Liver (tissue), 9 donors: ENCODE measurements around the gene TYSND1. TPM values are rescaled to one million over a fixed set of nuclear protein-coding genes. Genes with fewer than 3 reads are reported as not detected.

Source experiments
- DNase-seq: peaks from one replicate; pipeline ENCODE4 v3.0.0-alpha.2; 2017; ENCODE audit warnings: low spot score
- H3K27ac ChIP-seq, 2 donors: one replicate each; pipeline ENCODE4 v1.7.0; 2013; ENCODE audit warnings: inconsistent platforms in 2 of 2, low read length in 2 of 2, control low read depth in 1 of 2, low read depth in 1 of 2, mild to moderate bottlenecking in 1 of 2
- H3K27me3 ChIP-seq, 4 donors: one replicate each; pipeline versions ENCODE4 v1.6.1 to v1.7.0; 2013; ENCODE audit warnings: low read length in 3 of 4, inconsistent platforms in 1 of 4, mild to moderate bottlenecking in 1 of 4, moderate library complexity in 1 of 4; ENCODE audit not compliant: control insufficient read depth in 4 of 4, insufficient read depth in 4 of 4
- H3K36me3 ChIP-seq, 4 donors: one replicate each; pipeline versions ENCODE4 v1.6.1 to v1.7.0; 2013; ENCODE audit warnings: low read length in 3 of 4, mild to moderate bottlenecking in 3 of 4, low read depth in 1 of 4, moderate library complexity in 1 of 4; ENCODE audit not compliant: control insufficient read depth in 4 of 4, insufficient read depth in 3 of 4
- H3K4me1 ChIP-seq, 4 donors: one replicate each; pipeline versions ENCODE4 v1.6.1 to v1.7.0; 2013; ENCODE audit warnings: low read length in 3 of 4, mild to moderate bottlenecking in 3 of 4, moderate library complexity in 1 of 4; ENCODE audit not compliant: control insufficient read depth in 4 of 4, insufficient read depth in 4 of 4
- H3K4me3 ChIP-seq, 3 donors: one replicate each; pipeline versions ENCODE4 v1.6.1 to v1.7.0; 2013; ENCODE audit warnings: low read length in 3 of 3, control low read depth in 1 of 3, low read depth in 1 of 3, mild to moderate bottlenecking in 1 of 3
- H3K9ac ChIP-seq, 2 donors: one replicate each; pipeline ENCODE4 v1.7.0; 2013; ENCODE audit warnings: low read length in 2 of 2, mild to moderate bottlenecking in 2 of 2, moderate library complexity in 2 of 2, control low read depth in 1 of 2, low read depth in 1 of 2
- H3K9me3 ChIP-seq, 4 donors: one replicate each; pipeline versions ENCODE4 v1.6.1 to v1.7.0; 2013; ENCODE audit warnings: low read length in 3 of 4; ENCODE audit not compliant: control insufficient read depth in 4 of 4
- FOXA1 ChIP-seq: IDR thresholded peaks from 2 replicates; pipeline ENCODE4 v1.6.1; 2016; ENCODE audit warnings: antibody characterized with exemption
- FOXA2 ChIP-seq: IDR thresholded peaks from 2 replicates; pipeline ENCODE4 v1.6.1; 2016; ENCODE audit warnings: antibody characterized with exemption
- GABPA ChIP-seq, 2 donors: IDR thresholded peaks in 1 of 2; conservative IDR thresholded peaks in 1 of 2; 2 replicates each; pipeline ENCODE4 v1.6.1; 2016; ENCODE audit warnings: antibody characterized with exemption in 2 of 2, mild to moderate bottlenecking in 1 of 2, moderate library complexity in 1 of 2
- HNF4A ChIP-seq, 2 donors: conservative IDR thresholded peaks; 2 replicates each; pipeline ENCODE4 v1.6.1; 2016; ENCODE audit warnings: antibody characterized with exemption in 2 of 2, mild to moderate bottlenecking in 2 of 2
- HNF4G ChIP-seq: IDR thresholded peaks from 2 replicates; pipeline ENCODE4 v1.6.1; 2016; ENCODE audit warnings: antibody characterized with exemption
- JUND ChIP-seq, 2 donors: IDR thresholded peaks; 2 replicates each; pipeline ENCODE4 v1.6.1; 2016; ENCODE audit warnings: antibody characterized with exemption in 2 of 2
- RAD21 ChIP-seq, 2 donors: IDR thresholded peaks; 2 replicates each; pipeline ENCODE4 v1.6.1; 2016; ENCODE audit warnings: antibody characterized with exemption in 2 of 2, mild to moderate bottlenecking in 2 of 2
- RXRA ChIP-seq, 2 donors: IDR thresholded peaks; 2 replicates each; pipeline ENCODE4 v1.6.1; 2017 to 2018; ENCODE audit warnings: antibody characterized with exemption in 2 of 2, mild to moderate bottlenecking in 1 of 2
- SP1 ChIP-seq: IDR thresholded peaks from 2 replicates; pipeline ENCODE4 v1.6.1; 2018; ENCODE audit warnings: antibody characterized with exemption, mild to moderate bottlenecking
- TAF1 ChIP-seq: conservative IDR thresholded peaks from 2 replicates; pipeline ENCODE4 v1.6.1; 2016; ENCODE audit warnings: antibody characterized with exemption, mild to moderate bottlenecking
- YY1 ChIP-seq: IDR thresholded peaks from 2 replicates; pipeline ENCODE4 v1.6.1; 2016; ENCODE audit warnings: antibody characterized with exemption, mild to moderate bottlenecking
- WGBS: extraction: QIAGEN DNeasy Blood & Tissue Kit; methylation state at CpG from one replicate; pipeline ENCODE4 v1.1.7; 2013; 5-methylcytosine and 5-hydroxymethylcytosine counted together
- polyA plus RNA-seq, 2 donors: library from polyadenylated mRNA; stranded (reverse) in 1 of 2; unstranded in 1 of 2; fragments of 200-250 nt in 1 of 2; fragments of >200 nt in 1 of 2; fragmentation: Nextera tagmentation in 1 of 2; extraction: Ambion mirVana in 1 of 2; gene quantifications; one replicate each; pipeline versions ENCODE4 v1.2.1 to v1.2.3, GENCODE V29; 2013 to 2015
- total RNA-seq, 2 donors: library from RNA; depleted of rRNA; stranded (reverse); fragments of >200 nt; gene quantifications; one replicate each; pipeline ENCODE4 v1.2.3, GENCODE V29; 2014
- TF ChIP-seq, protein P1 (sequence below): IDR thresholded peaks from 2 replicates; pipeline ENCODE4 v1.6.1; 2016; ENCODE audit warnings: antibody characterized with exemption
- TF ChIP-seq, protein P2 (sequence below): IDR thresholded peaks from 2 replicates; pipeline ENCODE4 v1.6.1; 2016; ENCODE audit warnings: antibody characterized with exemption
- TF ChIP-seq, protein P3 (sequence below): IDR thresholded peaks from 2 replicates; pipeline ENCODE4 v1.6.1; 2016; ENCODE audit warnings: antibody characterized with exemption, mild to moderate bottlenecking
- TF ChIP-seq, protein P4 (sequence below): IDR thresholded peaks from 2 replicates; pipeline ENCODE4 v1.6.1; 2016; ENCODE audit warnings: antibody characterized with exemption
- TF ChIP-seq, protein P5 (sequence below): fragments of 150-350 bp; IDR thresholded peaks from 2 replicates; pipeline ENCODE4 v1.5.1; 2017; ENCODE audit warnings: improper control_type of control experiment, low read depth, low read length; ENCODE audit not compliant: missing input control
- donor health status: healthy.
- donor health status: healthy.
- donor health status: healthy.
- donor health status: healthy.
- donor health status: healthy.

The TYSND1 gene
- total and polyA plus RNA-seq, 4 donors, result 3.9 to 11.3 (median 7.2) TPM

DNA sequence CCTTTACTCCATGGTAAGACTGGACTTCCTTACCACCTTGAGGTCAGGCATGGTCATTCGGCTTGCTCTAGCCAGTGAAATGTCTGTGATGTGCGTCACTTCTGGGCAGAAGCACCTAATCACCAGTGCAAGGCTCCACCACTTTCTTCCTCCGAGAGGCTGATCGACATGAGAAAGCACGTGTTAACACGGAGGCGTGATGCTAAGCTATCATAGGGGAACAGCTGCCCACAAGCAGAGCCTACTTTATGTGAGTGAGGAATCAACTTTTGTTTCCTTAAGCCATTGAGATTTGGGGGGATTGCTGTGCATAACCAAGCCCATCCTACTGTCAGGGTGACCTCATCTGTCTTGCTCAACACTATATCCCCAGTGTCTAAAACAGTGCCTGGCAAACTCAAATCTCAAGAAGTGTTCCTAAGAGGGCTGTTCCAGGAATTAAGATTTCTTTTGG lies 46.9 kb upstream of the TYSND1 start:
- DNase-seq, result no peak
- Histone ChIP-seq H3K4me1 (peaks cover 0 to 7% (median 5%) of the 10 kb centered on the region in 4 donors), H3K4me3 (no peak overlapping the region), H3K9me3 (no peaks in the 10 kb centered on the region), H3K27ac (no peak overlapping the region), H3K27me3 (no peaks in the 10 kb centered on the region), H3K36me3 (peaks cover 0 to 1% (median 0%) of the 10 kb centered on the region in 4 donors), H3K9ac (no peak overlapping the region)
- 97% methylated on average over 7 of the region's 7 CpGs for WGBS
- no peak for TF ChIP-seq HNF4G
- TF ChIP-seq TAF1, result no peak
- TF ChIP-seq GABPA (IDR thresholded peaks at IDR 0.05 in 1 of 2, conservative IDR thresholded peaks at IDR 0.05 in 1 of 2), result no peak
- TF ChIP-seq SP1, result no peak
- TF ChIP-seq, protein P1, sequence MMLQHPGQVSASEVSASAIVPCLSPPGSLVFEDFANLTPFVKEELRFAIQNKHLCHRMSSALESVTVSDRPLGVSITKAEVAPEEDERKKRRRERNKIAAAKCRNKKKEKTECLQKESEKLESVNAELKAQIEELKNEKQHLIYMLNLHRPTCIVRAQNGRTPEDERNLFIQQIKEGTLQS, result no peak
- TF ChIP-seq, protein P2, sequence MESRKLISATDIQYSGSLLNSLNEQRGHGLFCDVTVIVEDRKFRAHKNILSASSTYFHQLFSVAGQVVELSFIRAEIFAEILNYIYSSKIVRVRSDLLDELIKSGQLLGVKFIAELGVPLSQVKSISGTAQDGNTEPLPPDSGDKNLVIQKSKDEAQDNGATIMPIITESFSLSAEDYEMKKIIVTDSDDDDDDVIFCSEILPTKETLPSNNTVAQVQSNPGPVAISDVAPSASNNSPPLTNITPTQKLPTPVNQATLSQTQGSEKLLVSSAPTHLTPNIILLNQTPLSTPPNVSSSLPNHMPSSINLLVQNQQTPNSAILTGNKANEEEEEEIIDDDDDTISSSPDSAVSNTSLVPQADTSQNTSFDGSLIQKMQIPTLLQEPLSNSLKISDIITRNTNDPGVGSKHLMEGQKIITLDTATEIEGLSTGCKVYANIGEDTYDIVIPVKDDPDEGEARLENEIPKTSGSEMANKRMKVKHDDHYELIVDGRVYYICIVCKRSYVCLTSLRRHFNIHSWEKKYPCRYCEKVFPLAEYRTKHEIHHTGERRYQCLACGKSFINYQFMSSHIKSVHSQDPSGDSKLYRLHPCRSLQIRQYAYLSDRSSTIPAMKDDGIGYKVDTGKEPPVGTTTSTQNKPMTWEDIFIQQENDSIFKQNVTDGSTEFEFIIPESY, result no peak
- TF ChIP-seq FOXA2, result no peak
- no peak for TF ChIP-seq RAD21 (IDR thresholded peaks at IDR 0.05)
- TF ChIP-seq, protein P3, sequence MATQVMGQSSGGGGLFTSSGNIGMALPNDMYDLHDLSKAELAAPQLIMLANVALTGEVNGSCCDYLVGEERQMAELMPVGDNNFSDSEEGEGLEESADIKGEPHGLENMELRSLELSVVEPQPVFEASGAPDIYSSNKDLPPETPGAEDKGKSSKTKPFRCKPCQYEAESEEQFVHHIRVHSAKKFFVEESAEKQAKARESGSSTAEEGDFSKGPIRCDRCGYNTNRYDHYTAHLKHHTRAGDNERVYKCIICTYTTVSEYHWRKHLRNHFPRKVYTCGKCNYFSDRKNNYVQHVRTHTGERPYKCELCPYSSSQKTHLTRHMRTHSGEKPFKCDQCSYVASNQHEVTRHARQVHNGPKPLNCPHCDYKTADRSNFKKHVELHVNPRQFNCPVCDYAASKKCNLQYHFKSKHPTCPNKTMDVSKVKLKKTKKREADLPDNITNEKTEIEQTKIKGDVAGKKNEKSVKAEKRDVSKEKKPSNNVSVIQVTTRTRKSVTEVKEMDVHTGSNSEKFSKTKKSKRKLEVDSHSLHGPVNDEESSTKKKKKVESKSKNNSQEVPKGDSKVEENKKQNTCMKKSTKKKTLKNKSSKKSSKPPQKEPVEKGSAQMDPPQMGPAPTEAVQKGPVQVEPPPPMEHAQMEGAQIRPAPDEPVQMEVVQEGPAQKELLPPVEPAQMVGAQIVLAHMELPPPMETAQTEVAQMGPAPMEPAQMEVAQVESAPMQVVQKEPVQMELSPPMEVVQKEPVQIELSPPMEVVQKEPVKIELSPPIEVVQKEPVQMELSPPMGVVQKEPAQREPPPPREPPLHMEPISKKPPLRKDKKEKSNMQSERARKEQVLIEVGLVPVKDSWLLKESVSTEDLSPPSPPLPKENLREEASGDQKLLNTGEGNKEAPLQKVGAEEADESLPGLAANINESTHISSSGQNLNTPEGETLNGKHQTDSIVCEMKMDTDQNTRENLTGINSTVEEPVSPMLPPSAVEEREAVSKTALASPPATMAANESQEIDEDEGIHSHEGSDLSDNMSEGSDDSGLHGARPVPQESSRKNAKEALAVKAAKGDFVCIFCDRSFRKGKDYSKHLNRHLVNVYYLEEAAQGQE, result no peak
- TF ChIP-seq, protein P4, sequence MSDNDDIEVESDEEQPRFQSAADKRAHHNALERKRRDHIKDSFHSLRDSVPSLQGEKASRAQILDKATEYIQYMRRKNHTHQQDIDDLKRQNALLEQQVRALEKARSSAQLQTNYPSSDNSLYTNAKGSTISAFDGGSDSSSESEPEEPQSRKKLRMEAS, result no peak
- TF ChIP-seq FOXA1, result no peak
- no peak for TF ChIP-seq JUND (IDR thresholded peaks at IDR 0.05)
- TF ChIP-seq, protein P5, sequence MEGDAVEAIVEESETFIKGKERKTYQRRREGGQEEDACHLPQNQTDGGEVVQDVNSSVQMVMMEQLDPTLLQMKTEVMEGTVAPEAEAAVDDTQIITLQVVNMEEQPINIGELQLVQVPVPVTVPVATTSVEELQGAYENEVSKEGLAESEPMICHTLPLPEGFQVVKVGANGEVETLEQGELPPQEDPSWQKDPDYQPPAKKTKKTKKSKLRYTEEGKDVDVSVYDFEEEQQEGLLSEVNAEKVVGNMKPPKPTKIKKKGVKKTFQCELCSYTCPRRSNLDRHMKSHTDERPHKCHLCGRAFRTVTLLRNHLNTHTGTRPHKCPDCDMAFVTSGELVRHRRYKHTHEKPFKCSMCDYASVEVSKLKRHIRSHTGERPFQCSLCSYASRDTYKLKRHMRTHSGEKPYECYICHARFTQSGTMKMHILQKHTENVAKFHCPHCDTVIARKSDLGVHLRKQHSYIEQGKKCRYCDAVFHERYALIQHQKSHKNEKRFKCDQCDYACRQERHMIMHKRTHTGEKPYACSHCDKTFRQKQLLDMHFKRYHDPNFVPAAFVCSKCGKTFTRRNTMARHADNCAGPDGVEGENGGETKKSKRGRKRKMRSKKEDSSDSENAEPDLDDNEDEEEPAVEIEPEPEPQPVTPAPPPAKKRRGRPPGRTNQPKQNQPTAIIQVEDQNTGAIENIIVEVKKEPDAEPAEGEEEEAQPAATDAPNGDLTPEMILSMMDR, result no peak
- no peak for TF ChIP-seq HNF4A (conservative IDR thresholded peaks at IDR 0.05)
- TF ChIP-seq YY1, result no peak

DNA sequence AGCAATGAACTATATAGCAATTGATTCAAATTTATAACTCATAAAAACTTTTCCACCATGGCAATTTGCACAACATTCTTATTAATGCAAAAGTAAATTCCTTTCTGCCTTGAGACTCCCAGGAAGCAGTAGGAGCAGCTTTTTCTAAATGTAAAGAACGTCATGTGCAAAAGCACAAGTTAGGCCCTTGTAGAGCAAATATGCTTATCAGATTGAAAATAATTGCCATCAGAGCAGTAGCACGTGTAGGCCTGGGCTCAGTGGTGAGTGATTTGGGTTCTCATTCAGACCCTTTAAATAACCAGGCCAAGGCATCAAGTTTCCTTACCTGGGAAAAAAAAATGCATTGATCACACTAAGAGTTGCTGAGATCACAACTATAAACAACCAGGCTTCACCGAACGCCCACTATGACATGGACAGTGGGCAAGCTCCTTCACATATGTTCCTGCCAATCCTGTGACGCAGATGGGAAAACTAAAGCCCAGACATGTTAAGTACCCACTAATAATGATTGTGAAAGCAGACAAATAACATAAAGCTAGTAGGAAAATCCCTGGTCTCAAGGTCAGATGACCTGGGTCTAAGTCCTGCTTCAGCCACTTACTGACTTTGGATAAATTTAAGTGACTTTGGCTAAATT lies 45.9 kb upstream of the TYSND1 start:
- 80% methylated on average over 5 of the region's 5 CpGs for whole genome bisulfite sequencing
- H3K4me3 ChIP-seq, result no peak overlapping the region
- H3K9ac ChIP-seq, result no peak overlapping the region
- H3K9me3 ChIP-seq, result no peaks in the 10 kb centered on the region
- H3K27me3 ChIP-seq, result no peaks in the 10 kb centered on the region
- no peak overlapping the region for H3K27ac ChIP-seq
- H3K36me3 ChIP-seq, result no peaks in the 10 kb centered on the region
- TF ChIP-seq TAF1 (no peak), RAD21 (IDR thresholded peaks at IDR 0.05) (no peak), RXRA (IDR thresholded peaks at IDR 0.05) (peak in 1 of 2 donors; percentile 1), HNF4A (conservative IDR thresholded peaks at IDR 0.05) (no peak)
- TF ChIP-seq, protein P3, result no peak
- peaks cover 0 to 7% (median 5%) of the 10 kb centered on the region in 4 donors for H3K4me1 ChIP-seq
- no peak for DNase-seq
